Bone marrow (tissue), 2 donors: ENCODE measurements around the gene MAPK13.
"Not testable (repeated sequence)": the region's sequence is repeated elsewhere in the genome, so short reads cannot be mapped to it uniquely, and the experiment has no call there.

Experiments
- DNase-seq, 2 donors: peaks; one replicate each; lab custom pipeline; 2025; lab: John Stamatoyannopoulos, UW

Gene MAPK13

DNA sequence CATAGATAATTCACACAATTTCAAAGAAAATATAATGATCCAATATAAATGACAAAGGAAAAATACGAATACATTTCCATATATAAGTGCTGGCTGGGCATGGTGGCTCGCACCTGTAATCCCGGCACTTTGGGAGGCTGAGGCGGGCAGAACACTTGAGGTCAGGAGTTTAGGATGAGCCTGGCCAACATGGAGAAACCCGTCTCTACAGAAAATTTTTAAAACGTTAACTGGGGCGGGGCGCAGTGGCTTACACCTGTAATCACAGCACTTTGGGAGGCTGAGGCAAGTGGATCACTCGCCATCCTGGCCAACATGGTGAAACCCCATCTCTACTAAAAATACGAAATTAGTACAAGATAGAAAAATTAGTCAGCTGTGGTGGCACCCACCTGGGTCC is 14.9 kb upstream of the MAPK13 start:
- DNase-seq: no peak

GRCh38 chr6:36116066-36116864 is 14.0 kb upstream of the MAPK13 start:
- DNase-seq: no peak

DNA sequence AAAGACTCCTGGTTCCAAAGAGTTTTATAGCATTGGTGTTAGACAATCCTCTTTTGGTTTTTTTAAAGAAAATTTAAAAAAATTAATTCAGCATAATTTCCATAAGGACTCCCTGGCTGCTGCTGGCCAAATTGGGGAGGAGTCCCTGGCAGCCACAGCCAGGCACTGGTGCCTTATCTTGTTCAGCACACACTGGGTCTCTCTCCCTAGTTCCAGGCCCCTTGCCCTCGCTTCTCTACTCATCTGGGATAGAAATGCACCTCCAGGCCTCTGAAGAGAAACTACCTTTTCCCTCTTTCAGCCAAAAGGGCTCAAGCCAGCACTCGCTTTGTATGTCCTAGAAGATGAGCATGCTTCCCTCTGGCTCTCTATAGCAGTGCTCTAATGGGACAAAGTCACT is 13.4 kb upstream of the MAPK13 start:
- DNase-seq: no peak

DNA sequence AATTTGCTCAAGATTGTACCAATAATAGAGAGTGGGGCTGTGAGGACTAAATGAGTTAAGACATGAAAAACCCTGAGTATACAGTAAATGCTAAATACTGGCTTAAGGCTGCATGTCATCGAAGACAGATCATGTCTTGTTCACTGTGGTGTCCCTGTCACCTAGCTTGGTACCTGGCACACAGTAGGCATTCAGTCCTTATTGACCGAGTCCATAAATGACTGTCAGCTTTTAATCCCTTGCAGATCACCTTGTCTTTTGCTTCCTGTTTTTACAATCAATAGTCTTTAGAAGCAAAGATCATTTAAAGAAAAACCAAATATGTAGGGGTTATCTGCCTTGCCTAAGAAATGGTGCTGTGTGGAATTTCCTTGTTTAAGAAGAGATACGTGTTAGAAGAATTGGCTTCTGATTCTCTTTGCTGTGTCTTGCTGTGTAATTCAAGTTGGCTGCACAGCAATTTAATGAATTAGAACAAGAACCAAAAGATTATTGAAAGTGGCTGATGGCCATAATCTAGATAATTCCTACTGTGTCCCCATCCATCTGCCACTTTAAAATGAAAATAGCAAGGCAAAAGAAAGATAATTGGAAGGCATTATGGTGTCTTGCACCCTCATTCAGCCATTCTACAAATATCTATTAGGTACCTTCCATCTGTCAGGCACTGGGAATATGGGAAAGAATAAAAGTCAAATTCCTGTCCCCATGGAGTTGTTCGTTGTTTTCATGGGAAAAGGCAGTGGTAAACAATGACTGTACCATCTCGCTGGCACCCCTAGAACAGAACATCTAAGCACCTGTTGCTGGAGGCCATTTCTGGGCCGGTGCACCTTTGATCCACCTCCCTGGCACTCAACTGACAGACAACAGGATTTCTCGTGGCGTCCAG is 12.4 kb upstream of the MAPK13 start:
- DNase-seq: no peak

DNA sequence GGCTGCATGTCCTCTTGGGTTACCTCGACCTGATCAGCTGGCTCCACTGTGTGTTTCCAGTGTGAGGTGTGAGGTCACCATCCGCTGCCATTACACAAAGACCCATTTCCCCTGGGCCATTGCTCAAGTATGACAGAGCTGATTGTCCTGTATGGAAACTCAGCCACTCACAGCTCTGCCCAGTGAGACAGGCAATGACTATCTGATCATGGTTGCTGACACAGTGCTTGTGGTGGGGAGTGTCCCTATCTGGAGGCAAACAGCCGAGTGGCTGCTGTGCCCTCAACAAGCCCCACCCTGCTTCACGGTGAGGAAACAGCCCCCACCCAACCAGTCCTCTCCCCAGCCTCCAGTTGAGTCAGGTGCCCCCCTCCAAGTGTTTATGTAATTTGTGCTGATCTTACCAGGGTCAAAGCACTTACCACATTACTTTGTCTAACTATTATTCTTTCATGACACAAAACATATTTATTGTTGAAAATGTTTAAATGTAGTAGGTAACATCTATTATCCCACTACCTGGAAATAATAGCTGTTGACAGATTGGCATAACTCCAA is 11.7 kb upstream of the MAPK13 start:
- DNase-seq: peak in 1 of 2 donors; percentile 47

DNA sequence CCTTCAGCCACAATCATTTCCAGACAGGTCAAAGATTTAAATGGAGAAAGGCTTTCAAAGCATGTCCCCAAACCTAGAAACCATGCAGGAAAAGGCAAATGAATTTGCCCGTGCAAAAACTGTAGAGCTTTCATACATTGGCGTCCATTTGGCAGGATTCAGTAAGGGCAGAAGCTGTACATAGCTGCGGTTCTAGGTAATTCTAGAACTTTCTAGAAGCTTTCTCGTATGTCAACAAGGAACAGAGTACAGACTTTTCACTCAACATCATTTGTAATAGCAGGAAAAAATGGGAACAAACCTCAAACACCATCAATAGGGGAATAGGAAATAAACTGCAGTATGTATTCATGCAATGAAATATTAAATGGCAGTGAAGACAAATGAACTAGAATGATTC is 11.1 kb upstream of the MAPK13 start:
- no peak for DNase-seq

DNA sequence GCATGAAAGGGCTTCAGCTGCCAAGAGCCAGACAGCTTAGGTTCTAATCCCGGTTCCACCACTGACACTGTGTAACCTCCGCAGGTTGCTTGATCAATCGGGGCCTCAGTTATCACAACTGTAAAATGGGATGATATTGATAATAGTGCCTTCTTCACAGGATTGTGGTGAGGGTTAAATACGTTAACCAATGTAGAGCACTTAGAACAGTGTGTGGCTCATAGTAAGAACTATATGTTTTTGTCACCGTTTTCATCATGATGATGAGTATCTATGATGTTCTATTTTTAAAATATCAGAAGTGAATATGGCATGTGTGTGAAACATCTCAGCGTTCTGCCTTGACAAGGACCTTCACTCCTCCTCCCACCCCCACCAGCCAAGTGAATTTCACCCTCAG is 10.3 kb upstream of the MAPK13 start:
- no peak for DNase-seq

DNA sequence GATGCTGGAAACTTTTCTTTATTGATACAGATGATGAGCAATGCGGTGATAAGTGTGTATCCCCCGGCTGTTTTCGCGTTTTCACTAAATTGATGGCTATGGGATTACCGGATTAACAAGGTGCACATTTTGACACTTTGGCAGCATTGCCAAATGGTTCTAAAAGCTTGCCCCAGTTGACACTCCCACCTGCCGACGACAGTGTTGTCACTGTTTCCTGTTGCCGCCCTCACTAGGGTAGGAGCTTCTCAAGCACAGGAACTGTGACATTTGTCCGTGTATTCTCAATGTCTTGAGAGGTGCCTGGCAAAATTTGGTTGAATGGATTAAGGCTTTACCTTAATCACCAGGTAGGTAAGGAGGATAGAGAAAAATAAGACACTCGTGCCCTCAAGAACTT is 9.8 kb upstream of the MAPK13 start:
- DNase-seq: peak in 1 of 2 donors; percentile 8

DNA sequence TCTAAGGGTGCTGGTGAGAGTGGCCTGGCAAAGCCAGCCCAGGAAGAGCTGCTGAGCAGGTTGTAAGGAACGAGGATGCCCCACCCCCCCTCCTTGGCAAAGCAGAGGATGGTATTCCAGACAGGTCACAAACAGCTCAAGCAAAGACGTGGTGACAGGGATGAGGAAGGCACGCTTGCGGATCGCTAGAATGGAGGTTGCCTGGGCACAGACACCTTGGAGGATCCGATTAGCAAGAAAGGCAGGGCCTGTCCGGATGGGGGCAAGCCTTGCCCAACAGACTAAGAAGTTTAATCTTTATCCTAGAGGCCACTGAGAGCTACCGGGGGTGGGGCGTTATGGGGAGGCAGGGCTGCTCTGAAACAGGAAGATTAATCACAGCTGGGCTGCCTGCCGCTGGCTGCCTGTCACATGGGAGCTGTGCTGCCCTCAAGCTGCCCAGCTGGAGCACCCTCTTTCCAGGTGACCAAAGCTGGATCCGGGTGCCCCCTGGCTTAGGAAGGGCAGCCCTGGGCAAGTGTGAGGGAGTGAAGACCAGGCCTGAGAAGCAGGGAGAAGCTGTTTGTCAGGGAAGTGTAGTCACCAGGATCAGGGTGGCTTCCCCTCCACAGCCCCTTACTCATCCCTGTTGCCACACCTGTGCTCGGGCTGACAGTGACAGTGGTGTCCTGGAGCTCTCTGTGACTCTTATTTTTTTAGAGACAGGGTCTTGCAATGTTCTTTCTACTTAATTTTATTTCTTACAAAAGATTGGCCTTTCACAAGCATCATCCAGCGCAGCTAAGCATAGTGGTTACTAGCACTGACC is 9.1 kb upstream of the MAPK13 start:
- DNase-seq: peak; percentile 9 to 29

- no peak for DNase-seq
Observed at GRCh38 chr6:36121787-36122494, 8.4 kb upstream of the MAPK13 start.

GRCh38 chr6:36122495-36123269 is 7.6 kb upstream of the MAPK13 start:
- DNase-seq: no peak

DNA sequence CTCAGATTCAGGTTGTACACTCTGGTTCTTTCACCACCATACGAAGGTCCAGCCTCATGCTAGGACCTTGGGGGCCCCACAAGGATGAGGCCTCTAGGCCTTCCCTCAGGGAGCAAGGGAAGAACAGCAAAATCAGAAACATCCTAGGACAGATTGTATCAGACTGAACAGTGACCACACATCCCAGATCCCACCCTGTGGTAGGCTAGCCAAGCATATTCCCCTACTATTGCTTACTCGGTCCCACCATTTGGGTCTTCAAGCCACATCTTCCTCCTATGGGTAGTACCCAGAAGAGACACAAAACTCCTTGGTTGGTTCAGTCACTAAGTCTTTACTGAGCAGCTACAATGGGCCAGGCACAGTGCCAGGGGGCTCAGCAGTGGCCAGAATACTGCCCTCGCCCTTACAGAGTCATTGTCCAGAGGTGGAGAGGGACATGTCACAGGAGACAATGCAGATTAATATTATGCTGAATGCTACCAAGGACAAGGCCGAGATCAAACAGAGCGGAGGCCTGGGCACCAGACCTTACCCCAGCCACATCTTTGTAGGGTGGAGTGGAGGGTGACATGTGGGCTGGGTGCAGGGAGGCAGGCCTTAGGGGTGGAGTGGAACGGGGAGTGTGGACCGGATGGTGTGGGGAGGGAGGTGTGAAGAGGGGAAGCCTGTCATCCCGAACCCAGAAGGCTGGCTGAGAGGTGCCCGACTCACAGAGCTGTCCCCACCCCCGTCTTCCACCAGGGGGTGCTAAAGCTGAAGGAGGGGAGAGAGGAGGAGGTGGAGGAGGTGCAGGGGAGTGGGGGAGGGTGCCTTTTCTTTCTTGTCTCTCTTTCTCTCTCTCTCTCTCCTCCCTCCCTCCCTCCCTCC is 6.8 kb upstream of the MAPK13 start:
- peak; percentile 42 to 68 for DNase-seq

DNA sequence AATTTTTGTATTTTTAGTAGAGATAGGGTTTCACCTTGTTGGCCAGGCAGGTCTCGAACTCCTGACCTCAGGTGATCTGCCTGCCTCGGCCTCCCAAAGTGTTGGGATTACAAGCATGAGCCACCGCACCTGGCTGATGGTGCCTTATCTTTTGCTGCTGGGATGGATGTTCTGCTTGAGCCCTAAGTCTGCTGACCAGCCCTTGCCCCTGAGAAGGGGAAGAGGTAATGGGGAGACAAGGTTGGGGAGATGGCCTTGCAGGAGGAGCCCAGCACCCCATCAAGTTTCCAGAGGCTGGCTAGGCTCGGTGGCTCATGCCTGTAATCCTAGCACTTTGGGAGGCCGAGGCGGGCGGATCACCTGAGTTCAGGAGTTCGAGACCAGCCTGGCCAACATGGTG is 6.0 kb upstream of the MAPK13 start:
- DNase-seq: not testable (repeated sequence)

DNA sequence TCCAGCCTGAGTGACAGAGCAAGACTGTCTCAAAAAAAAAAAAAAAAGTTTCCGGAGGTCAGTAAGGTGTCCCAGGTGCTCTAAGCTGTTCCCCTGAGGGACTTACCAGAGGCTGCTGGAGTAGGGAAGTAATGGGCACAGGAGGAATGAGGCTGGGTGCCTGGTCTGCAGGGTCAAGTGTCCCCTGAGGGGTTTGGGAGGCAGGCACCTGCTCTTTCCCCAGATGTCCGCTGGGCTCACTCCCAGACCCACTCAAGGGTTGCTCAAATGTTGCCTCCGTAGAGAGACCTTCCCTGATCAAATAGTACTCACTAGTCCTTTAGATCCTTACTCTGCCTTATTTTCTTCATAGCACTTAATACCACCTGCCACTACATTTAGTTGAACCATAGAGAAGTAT is 5.4 kb upstream of the MAPK13 start:
- DNase-seq: no peak

GRCh38 chr6:36125575-36125974 is 4.7 kb upstream of the MAPK13 start:
- no peak for DNase-seq

- no peak for DNase-seq
Observed at GRCh38 chr6:36126121-36126520, 4.2 kb upstream of the MAPK13 start.

DNA sequence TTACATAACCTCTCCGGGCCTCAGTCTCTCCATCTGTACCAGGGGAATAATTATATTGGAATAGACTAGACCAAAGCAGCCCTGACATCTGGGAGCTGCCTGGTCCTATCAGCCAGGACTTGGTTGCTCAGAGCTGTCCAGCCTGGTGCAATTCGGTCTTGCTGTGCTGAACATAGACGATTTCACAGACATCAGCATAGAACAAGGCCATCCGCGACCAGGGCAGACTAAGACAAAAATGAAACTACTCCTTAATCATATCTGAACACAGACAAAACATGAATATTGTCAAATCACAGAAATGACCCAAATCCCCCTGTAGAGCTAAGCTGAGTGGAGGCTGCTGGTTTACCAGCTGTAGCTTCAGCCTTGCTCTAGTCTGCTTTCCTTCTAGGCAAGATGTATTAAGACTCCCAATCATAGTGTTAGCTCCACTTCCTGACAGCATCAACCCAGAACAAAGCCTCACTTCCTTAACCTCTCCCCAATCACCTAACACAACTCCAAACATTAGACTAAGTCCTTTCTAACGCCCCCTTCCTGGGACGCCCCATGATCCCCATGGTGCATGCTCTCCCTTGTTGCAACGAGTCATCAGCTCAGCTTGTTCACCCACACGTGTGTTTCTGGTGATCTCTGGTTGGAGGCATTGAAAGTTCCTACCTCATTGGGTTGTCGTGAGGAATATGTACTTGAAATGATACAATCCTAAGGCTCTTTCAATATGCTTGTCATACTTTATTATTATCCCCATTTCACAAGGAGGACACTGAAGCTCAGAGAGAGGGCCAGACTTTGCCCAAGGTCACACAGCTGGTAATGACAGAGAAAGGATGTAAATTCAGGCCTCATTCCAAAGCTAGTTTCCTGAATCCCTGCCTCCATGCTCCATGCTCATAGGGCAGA is 3.5 kb upstream of the MAPK13 start:
- DNase-seq: no peak

- DNase-seq: peak in 1 of 2 donors; percentile 50
Observed at GRCh38 chr6:36127462-36128016, 2.8 kb upstream of the MAPK13 start.
